Uterus (tissue), 2 donors: ENCODE data around the gene MROH2A.

ENCODE experiments used
- CTCF ChIP-seq, 4 experiments: fragments of 200-600 bp in 2 of 4; fragments of 450-650 bp in 2 of 4; sonication (generic) in 2 of 4; IDR thresholded peaks; one replicate each; pipeline ENCODE4 v1.5.1; 2016 to 2019; ENCODE audit warnings: antibody characterized with exemption in 4 of 4, mild to moderate bottlenecking in 2 of 4, moderate library complexity in 1 of 4
- POLR2A ChIP-seq, 2 donors: fragments of 450-650 bp; IDR thresholded peaks; one replicate each; pipeline ENCODE4 v1.6.1; 2016; ENCODE audit warnings: antibody characterized with exemption in 2 of 2, mild to moderate bottlenecking in 1 of 2, moderate library complexity in 1 of 2

- TF ChIP-seq POLR2A (IDR thresholded peaks at IDR 0.05) (no peak), CTCF (IDR thresholded peaks at IDR 0.05) (no peak)
Observed at GRCh38 chr2:233772583-233772982, 5.5 kb upstream of the MROH2A start.
